22Rv1 (cell line): Measurements from ENCODE around the gene MORN3.
"Not testable (repeated sequence)": the region's sequence is repeated elsewhere in the genome, so short reads cannot be mapped to it uniquely, and the experiment has no call there.

Experiments
- ZFX ChIP-seq: fragments of 450-650 bp; IDR thresholded peaks from 2 replicates; pipeline ENCODE4 v1.6.1; 2017; ENCODE audit warnings: antibody characterized with exemption, borderline replicate concordance
- TF ChIP-seq, protein P1 (sequence below): fragments of 450-650 bp; IDR thresholded peaks from 2 replicates; pipeline ENCODE4 v1.5.1; 2017; ENCODE audit warnings: mild to moderate bottlenecking

DNA sequence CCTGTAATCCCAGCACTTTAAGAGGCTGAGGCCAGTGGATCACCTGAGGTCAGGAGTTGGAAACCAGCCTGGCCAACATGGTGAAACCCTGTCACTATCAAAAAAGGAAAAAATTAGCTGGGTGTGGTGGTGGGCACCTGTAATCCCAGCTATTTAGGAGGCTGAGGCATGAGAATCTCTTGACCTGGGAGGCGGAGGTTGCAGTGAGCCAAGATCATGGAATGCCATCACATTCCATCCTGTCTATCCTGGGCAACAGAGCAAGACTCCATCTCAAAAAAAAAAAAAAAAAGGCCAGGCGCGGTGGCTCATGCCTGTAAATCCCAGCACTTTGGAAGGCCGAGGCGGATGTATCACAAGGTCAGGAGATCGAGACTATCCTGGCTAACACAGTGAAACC is 28.4 kb upstream of the MORN3 start:
- TF ChIP-seq, protein P1, sequence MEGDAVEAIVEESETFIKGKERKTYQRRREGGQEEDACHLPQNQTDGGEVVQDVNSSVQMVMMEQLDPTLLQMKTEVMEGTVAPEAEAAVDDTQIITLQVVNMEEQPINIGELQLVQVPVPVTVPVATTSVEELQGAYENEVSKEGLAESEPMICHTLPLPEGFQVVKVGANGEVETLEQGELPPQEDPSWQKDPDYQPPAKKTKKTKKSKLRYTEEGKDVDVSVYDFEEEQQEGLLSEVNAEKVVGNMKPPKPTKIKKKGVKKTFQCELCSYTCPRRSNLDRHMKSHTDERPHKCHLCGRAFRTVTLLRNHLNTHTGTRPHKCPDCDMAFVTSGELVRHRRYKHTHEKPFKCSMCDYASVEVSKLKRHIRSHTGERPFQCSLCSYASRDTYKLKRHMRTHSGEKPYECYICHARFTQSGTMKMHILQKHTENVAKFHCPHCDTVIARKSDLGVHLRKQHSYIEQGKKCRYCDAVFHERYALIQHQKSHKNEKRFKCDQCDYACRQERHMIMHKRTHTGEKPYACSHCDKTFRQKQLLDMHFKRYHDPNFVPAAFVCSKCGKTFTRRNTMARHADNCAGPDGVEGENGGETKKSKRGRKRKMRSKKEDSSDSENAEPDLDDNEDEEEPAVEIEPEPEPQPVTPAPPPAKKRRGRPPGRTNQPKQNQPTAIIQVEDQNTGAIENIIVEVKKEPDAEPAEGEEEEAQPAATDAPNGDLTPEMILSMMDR = not testable (repeated sequence)
- not testable (repeated sequence) for TF ChIP-seq ZFX
